Transverse colon (tissue), 4 donors: ENCODE data around the gene C17orf100. TPM values are rescaled to one million over a fixed set of nuclear protein-coding genes. Genes with fewer than 3 reads are reported as not detected.
A peak's percentile ranks its signal among the peaks of the same experiment; 100 is the strongest.

ENCODE experiments used
- DNase-seq: peaks from one replicate; pipeline ENCODE4 v3.0.0-alpha.2; 2019
- H3K27ac ChIP-seq, 4 donors: fragments of 200-600 bp; sonication (generic); 2 replicates each; pipeline ENCODE4 v1.5.1; 2016 to 2018; ENCODE audit warnings: inconsistent platforms in 4 of 4
- H3K27me3 ChIP-seq: fragments of 200-600 bp; sonication (generic); 2 replicates; pipeline ENCODE4 v1.5.1; 2017; ENCODE audit warnings: inconsistent platforms
- H3K36me3 ChIP-seq, 4 donors: fragments of 200-600 bp; sonication (generic); 2 replicates each; pipeline ENCODE4 v1.5.1; 2017 to 2019; ENCODE audit warnings: inconsistent platforms in 4 of 4
- H3K4me1 ChIP-seq, 4 donors: fragments of 200-600 bp; sonication (generic); 2 replicates each; pipeline ENCODE4 v1.5.1; 2017 to 2020; ENCODE audit warnings: inconsistent platforms in 4 of 4
- H3K4me3 ChIP-seq, 4 donors: fragments of 200-600 bp; sonication (generic); 1 replicate in 1 of 4; 2 replicates in 3 of 4; pipeline versions ENCODE4 v1.5.1 to v1.6.1; 2017 to 2019; ENCODE audit warnings: inconsistent platforms in 4 of 4
- H3K9me3 ChIP-seq, 2 donors: fragments of 200-600 bp; sonication (generic); 2 replicates each; pipeline ENCODE4 v1.5.1; 2017 to 2019; ENCODE audit warnings: inconsistent platforms in 2 of 2
- EP300 ChIP-seq: sonication (generic); formaldehyde crosslinking; IDR thresholded peaks from one replicate; pipeline ENCODE4 v1.6.1; 2017; ENCODE audit warnings: antibody characterized with exemption, low read depth
- POLR2A ChIP-seq: fragments of 450-650 bp; IDR thresholded peaks from one replicate; pipeline ENCODE4 v1.6.1; 2016; ENCODE audit warnings: antibody characterized with exemption, mild to moderate bottlenecking, moderate library complexity
- POLR2AphosphoS5 ChIP-seq, 3 donors: sonication (generic); formaldehyde crosslinking; IDR thresholded peaks; one replicate each; pipeline ENCODE4 v1.6.1; 2016; ENCODE audit warnings: antibody characterized with exemption in 3 of 3
- WGBS, 2 donors: methylation state at CpG; one replicate each; pipeline ENCODE4 v1.1.5; 2018; ENCODE audit warnings: low coverage in 1 of 2; 5-methylcytosine and 5-hydroxymethylcytosine counted together
- in situ Hi-C, 4 donors: fragments of 200-750 bp; cut with MboI; loops; one replicate each; pipeline versions ENCODE4 v1.15.0 to v1.15.1; 2017; ENCODE audit warnings: low sequenced_read_pairs in 3 of 4, low pct_ligation_motif_present in 1 of 4, low pct_unique_long_range_greater_than_20kb in 1 of 4
- intact Hi-C: fragments of 100-400 bp; cut with DNase I; formaldehyde crosslinking; loops from one replicate; pipeline ENCODE4 v1.15.1; 2023; ENCODE audit warnings: low total_unique reads
- total RNA-seq, 4 donors: library from RNA; depleted of rRNA; stranded (reverse); fragments of >200 nt; gene quantifications; one replicate each; pipeline ENCODE4 v1.1.0, GENCODE V29; 2016
- TF ChIP-seq, protein P1 (sequence below), 5 experiments: fragments of 200-600 bp in 3 of 5; fragments of 450-650 bp in 2 of 5; sonication (generic) in 3 of 5; IDR thresholded peaks; 1 replicate in 2 of 5; 2 replicates in 3 of 5; pipeline ENCODE4 v1.5.1; 2016 to 2017; ENCODE audit warnings: antibody characterized with exemption in 5 of 5, inconsistent platforms in 3 of 5, mild to moderate bottlenecking in 2 of 5, moderate library complexity in 1 of 5

C17orf100 gene
- total RNA-seq, 4 donors from 2014 or later, result 1.4 to 1.7 TPM; not detected in 2

DNA sequence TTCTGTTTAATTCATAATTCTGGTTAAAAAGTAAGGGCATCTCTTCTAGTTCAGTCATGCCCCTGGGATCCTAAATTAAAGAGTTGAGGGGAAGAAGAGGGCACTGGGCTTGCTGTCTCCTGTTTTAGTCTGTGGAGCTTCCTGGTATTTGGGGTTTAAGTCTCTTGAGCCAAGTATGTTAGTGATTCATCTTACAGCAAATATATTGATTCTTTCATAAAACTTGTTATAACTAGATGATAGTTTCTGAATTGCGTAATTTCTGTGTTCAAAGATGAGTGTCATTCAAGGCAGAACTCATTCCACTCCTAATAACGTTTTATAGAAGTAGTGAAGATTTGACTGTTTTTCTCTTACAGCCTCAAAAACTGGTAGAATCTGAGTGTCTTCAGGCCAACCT is 9.0 kb upstream of the C17orf100 start:
- in situ Hi-C loops, result loop anchor here (25.0 kb wide), 2 partner anchors 180 to 370 kb away; partner anchors contain the start of genes BCL6B (in 1 of the 4) and RNASEK (in 1 of the 4)
- intact Hi-C loops, result no loop called here
- TF ChIP-seq POLR2AphosphoS5 (IDR thresholded peaks at IDR 0.05), result no peak
- TF ChIP-seq, protein P1, sequence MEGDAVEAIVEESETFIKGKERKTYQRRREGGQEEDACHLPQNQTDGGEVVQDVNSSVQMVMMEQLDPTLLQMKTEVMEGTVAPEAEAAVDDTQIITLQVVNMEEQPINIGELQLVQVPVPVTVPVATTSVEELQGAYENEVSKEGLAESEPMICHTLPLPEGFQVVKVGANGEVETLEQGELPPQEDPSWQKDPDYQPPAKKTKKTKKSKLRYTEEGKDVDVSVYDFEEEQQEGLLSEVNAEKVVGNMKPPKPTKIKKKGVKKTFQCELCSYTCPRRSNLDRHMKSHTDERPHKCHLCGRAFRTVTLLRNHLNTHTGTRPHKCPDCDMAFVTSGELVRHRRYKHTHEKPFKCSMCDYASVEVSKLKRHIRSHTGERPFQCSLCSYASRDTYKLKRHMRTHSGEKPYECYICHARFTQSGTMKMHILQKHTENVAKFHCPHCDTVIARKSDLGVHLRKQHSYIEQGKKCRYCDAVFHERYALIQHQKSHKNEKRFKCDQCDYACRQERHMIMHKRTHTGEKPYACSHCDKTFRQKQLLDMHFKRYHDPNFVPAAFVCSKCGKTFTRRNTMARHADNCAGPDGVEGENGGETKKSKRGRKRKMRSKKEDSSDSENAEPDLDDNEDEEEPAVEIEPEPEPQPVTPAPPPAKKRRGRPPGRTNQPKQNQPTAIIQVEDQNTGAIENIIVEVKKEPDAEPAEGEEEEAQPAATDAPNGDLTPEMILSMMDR (IDR thresholded peaks at IDR 0.05), result no peak
- TF ChIP-seq EP300, result no peak
- TF ChIP-seq POLR2A, result no peak

DNA sequence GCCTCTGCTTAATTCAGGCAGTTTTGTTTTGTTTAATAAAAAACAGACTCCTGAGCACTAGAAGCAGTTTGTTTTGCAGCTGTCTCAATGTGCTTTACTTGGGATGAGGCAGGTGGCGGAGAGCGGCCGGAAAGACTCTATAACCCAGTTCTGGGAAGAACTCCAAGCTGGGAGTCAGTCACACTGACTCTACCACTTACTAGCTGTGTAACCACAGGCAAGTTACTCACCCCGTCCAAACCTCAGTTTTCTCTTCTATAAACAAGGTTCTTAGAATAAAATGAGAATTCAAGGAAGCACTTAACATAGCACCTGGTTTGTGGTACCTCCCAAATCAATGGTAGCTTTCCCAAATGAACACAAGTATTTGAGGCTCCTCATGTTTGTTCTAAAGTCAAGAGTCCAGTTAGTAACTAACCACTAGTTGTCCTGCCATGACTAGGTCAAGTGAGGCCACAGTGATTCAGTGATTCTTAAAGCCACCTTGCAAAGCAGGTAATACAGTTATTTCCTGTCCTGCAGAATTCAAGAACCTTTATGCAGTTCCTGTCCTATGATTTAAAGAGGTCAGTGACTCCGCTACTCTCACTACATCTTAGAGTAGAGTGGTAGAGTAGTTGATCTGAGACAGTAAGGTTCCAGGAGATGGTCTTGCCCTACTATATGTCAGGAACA is 8.0 kb upstream of the C17orf100 start:
- H3K4me3 ChIP-seq, result no peak overlapping the region
- peaks cover 0 to 5% (median 0%) of the 10 kb centered on the region in 4 donors for H3K36me3 ChIP-seq
- H3K4me1 ChIP-seq, result peaks cover 16 to 30% (median 25%) of the 10 kb centered on the region in 4 donors
- WGBS, 2 donors, result 75 to 81% methylated on average over 4 to 5 of the region's 5 CpGs
- no peak overlapping the region for H3K27ac ChIP-seq
- intact Hi-C loops, result no loop called here
- DNase-seq, result no peak
- H3K9me3 ChIP-seq, result no peaks in the 10 kb centered on the region
- TF ChIP-seq, protein P1 (IDR thresholded peaks at IDR 0.05), result no peak
- no peak for TF ChIP-seq POLR2A
- in situ Hi-C loops, result loop anchor here (25.0 kb wide), 2 partner anchors 181 to 369 kb away; partner anchors contain the start of genes BCL6B (in 1 of the 4) and RNASEK (in 1 of the 4)
- no peaks in the 10 kb centered on the region for H3K27me3 ChIP-seq

More for the DNA sequence above, 9.0 kb upstream of the C17orf100 start:
- WGBS, 2 donors, result 41 to 54% methylated on average over 2 of the region's 2 CpGs
- Histone ChIP-seq H3K27ac (no peak overlapping the region), H3K4me1 (peaks cover 20 to 33% (median 27%) of the 10 kb centered on the region in 4 donors), H3K9me3 (no peaks in the 10 kb centered on the region), H3K36me3 (peaks cover 0 to 5% (median 0%) of the 10 kb centered on the region in 4 donors), H3K27me3 (no peaks in the 10 kb centered on the region), H3K4me3 (no peak overlapping the region)
- DNase-seq, result no peak

DNA sequence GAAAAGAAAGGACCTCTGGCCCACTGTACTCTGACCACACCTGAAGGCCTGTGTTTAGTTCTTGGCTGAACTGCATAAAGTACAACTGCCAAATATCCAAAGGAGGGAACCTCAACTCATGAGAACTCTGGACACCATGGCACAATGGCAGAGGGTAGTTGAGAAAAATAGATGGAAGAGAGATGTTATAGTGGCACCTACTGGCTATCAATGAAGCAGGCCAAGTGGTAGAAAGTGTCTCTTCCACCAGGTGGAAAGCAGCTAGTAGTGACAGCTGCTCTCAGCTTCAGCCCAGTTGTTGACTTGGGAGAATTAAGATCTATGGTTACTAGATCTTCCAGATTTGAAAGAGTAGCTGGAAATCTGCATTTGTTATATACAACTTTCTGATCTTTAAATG is 3.4 kb upstream of the C17orf100 start:
- intact Hi-C loops, result no loop called here
- TF ChIP-seq, protein P1 (IDR thresholded peaks at IDR 0.05), result peak in 3 of 5 experiments; percentile 24 to 36 (median 29)
- TF ChIP-seq EP300, result no peak
- no peak for TF ChIP-seq POLR2A
- no peak for TF ChIP-seq POLR2AphosphoS5 (IDR thresholded peaks at IDR 0.05)

DNA sequence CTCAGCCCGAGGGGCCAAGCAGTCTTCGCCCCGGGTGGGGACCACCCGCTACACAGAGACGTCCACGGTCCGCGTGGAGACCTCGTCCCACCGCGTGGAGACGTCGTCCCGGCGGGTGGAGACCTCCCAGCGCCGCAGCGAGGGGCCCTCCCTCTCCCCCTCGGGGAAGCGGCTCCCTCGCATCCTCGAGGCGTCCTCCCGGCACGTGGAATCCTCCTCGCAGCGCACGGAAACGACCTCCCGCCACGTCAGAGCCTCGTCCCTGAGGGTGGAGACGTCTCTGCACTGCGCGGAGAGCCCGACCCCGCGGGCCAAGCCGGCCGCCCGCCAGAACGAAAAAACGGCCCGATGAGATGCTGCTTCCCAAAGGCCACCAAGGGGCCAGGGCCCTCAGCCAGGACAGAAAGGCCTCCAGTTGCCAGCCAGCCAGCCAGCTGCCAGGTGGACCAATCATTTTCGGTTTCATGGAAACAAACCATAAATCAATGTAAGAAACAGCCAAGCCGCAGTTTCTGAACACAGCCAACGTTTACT is 424 bp downstream of the C17orf100 start:
- in situ Hi-C loops, result loop anchor here in 1 of 4 donors (25.0 kb wide), 1 partner anchor 360 kb away; the partner anchor contains the start of genes BCL6B and RNASEK
- WGBS, 2 donors, result 4% methylated on average over 28 of the region's 47 CpGs; no CpG with 5 or more reads in 1 of the 2 donors

More for the DNA sequence above, 3.4 kb upstream of the C17orf100 start:
- no peak overlapping the region for H3K27ac ChIP-seq
- no peak for DNase-seq
- peaks cover 0 to 5% (median 0%) of the 10 kb centered on the region in 4 donors for H3K36me3 ChIP-seq
- in situ Hi-C loops, result loop anchor here (25.0 kb wide), 2 partner anchors 186 to 364 kb away; partner anchors contain the start of genes BCL6B (in 1 of the 4) and RNASEK (in 1 of the 4)
- H3K9me3 ChIP-seq, result no peaks in the 10 kb centered on the region
- no peak overlapping the region for H3K4me3 ChIP-seq
- peaks cover 7 to 31% (median 21%) of the 10 kb centered on the region in 4 donors for H3K4me1 ChIP-seq
- no peaks in the 10 kb centered on the region for H3K27me3 ChIP-seq

More for the DNA sequence above, 424 bp downstream of the C17orf100 start:
- Histone ChIP-seq H3K4me3 (peak overlapping the region; percentile 4 to 90 (median 80)), H3K27ac (peak overlapping the region; percentile 94 to 97 (median 96)), H3K36me3 (no peaks in the 10 kb centered on the region), H3K4me1 (peaks cover 13 to 50% (median 28%) of the 10 kb centered on the region in 4 donors), H3K27me3 (peaks cover 27% of the 10 kb centered on the region), H3K9me3 (no peaks in the 10 kb centered on the region)
- peak in 2 of 3 donors; percentile 38 to 63 for TF ChIP-seq POLR2AphosphoS5 (IDR thresholded peaks at IDR 0.05)
- TF ChIP-seq EP300, result no peak
- TF ChIP-seq, protein P1 (IDR thresholded peaks at IDR 0.05), result peak in 1 of 5 experiments; percentile 23
- TF ChIP-seq POLR2A, result no peak
- intact Hi-C loops, result no loop called here
- DNase-seq, result peak; percentile 61
